GM19452 (cell line): ENCODE measurements around the gene PPM1F.

Experiments
- ATAC-seq: cut with Tn5 transposase; IDR thresholded peaks from one replicate; pipeline ENCODE4 v1.9.1; 2021; ENCODE audit not compliant: unreplicated experiment

The PPM1F gene, protein sequence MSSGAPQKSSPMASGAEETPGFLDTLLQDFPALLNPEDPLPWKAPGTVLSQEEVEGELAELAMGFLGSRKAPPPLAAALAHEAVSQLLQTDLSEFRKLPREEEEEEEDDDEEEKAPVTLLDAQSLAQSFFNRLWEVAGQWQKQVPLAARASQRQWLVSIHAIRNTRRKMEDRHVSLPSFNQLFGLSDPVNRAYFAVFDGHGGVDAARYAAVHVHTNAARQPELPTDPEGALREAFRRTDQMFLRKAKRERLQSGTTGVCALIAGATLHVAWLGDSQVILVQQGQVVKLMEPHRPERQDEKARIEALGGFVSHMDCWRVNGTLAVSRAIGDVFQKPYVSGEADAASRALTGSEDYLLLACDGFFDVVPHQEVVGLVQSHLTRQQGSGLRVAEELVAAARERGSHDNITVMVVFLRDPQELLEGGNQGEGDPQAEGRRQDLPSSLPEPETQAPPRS

DNA sequence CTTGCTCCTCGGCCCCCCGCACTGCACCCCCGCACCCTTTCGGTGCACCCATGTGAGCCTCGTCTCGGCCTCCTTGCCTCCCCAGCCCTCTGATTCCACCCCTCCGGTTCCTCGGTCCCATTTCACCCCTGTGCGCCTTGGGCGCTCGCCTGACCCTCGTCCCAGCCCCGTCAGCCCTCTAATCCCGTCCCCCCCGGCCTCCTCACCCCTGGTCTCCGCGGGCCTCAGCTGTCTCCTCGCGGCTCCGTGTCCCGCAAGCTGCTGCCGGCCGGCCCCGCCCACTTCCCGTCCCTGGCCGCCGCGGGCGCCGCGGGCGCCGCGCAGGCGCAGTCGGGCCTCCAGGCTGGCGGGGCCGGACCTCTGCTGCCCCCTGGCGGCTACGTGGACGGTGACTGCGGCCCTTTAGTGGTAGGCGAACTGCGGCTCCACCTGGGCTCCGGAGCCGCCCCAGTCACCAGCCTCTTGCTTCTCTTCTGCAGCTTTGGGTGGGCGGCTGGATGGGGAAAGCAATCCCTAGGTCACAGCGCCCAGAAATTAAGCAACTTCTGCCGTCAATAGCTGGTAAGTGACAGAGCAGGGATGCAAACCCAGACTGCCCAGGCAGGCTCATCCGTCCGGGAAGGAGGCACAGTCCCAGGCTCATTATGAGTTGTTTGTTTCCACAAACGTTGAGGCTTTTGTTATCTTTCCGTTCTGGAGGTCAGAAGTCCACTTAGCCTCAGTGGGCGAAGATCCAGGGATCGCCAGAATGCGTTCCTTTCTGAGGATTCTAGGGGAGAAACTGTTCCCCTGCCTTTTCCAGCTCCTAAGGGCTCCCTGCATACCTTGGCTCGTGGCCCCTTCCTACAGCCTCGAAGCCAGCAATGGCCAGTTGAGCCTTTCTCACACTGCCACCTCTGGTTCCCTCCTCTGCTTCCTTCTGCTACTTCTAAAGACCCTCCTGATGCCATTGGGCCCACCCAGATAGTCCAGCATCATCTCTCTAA lies at the start of gene PPM1F:
Gene PPM1F, minus strand, starts transcription at position 263 of the 986 bp plus-strand sequence. CDS start 6,800 bp downstream, outside the sequence.
- peak; percentile 80 for ATAC-seq

DNA sequence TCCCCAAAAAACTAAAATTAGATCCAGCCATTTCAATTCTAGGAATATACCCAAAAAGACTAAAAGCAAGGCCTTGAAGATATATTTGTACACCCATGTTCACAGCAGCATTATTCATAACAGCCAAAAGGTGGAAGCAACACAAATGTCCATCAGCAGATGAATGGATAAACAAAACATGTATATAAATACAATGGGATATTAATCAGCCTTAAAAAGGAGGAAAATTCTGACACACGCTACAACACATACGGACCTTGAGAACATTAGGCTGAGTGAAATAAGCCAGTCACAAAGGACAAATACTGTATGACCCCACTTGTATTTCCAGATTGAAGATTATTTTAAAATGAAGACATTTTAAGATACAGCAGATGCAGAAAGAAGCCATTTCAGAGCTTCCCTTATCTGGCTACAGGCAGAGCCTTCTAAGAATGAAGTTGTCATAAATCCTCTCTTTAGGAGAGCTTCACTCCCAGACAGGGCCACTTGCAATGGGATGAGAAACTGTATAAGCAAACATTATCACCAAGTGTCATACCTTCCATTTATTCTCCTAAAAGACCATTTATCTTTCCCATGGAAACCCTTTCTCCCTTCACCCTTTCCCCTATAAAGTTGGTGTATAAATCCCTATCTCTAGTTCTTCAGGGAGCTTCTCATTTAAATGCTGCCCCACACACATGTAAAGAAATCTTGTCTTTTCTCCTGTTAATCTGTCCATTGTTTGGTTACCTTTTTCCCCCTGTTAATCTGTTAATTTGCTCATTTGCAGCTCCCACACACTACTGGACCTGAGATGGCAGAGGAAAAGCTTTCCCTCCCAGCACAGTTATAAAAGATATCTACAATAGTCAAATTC lies 49.2 kb upstream of the PPM1F start:
- ATAC-seq, result no peak

DNA sequence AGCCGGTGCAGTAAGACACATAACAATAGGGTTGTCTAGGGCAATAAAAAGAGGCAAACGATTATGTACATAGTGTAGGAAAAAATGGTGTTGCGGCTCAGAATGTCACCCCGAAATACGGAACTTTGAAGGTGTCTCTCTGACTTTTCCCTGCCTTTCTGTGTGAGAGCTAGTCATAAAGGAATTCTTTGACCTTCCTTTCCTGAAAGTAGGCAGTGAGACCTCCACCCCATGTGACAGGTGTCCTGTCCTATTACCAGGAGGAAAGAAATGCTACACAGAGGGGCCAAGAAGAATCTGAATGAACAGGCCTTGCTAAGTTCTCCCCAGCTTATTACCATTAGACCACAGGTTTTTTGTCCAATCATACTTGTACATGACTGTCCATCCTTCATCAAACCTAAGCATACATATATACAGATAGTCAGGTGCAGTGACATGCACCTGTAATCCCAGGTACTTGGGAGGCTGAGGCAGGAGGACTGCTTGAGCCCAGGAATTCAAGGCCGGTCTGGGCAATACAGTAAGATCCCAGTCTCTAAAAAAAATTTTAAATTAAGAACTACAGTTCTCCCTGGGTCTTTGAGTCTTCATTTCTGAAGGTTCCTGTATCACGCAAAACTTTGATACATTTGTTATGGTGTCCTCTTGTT lies 46.1 kb upstream of the PPM1F start:
- no peak for ATAC-seq

DNA sequence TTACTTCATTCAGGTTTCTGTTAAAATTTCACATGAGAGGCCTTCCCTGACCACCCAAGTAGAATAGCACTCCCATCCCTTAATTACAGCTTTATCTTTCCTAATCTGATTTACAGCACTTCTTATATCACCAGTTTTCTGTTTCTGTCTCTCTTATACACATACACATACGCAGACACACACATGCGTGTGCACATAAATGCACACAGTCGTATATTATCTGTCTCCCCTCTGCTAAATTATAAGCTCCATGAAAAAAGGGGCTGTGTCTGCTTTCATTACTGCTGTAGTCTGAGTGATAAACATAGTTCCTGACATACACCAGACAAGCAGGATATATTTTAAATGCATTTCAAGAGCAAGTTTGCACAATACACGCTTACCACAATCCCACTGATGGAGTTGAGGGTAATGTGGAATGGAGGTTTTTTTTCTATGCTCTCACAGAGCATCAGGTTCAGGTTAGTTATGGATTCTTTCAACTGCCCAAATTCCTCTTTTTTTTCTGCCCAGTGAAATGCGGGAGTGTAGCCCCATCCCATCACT lies 43.6 kb upstream of the PPM1F start:
- no peak for ATAC-seq

DNA sequence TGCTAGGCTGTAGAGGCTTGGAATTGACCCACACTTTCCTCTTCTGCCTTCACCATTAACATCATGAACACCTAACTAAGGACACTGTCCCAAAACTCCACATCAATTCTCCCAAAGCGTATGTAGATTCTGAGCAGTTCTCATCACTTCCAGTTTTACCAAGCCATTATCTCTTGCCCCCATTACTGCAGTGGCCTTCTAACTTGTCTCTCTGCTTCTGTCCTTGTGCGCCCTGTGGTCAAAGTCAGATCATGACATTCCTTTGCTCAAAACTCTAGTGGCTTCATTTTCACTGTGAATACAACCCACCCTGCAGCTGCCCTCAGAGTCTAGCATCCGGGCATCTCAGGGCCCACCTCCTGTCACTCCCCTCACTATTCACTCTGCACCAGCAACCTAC lies 43.0 kb upstream of the PPM1F start:
- no peak for ATAC-seq

DNA sequence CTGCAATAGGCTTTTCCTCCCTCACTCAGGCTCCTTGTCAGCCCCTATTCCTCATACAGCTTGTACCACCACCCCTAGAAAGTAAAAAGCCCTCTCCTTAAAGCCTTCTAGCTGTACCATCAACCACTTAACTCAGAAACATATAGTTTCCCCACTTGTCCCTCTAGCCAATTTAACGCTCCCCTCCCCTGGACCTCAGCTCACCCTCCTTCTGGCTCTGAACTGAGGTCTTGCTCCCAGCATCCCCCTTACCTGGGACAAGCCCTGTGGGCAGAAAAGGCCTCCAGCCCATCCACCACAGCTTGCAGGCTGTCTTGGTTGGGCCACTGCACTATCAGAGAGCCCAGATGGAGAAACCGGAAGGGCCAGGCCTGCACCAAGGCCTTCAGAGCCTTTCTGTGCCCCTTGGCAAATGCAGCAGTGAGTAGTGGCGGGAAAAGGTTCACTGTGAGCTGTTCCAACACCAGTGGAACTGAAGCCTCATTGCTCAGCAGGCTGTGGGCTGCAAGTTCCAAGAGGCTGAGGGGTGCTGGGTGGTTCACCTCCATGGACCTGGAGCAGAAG lies 42.3 kb upstream of the PPM1F start:
- no peak for ATAC-seq

DNA sequence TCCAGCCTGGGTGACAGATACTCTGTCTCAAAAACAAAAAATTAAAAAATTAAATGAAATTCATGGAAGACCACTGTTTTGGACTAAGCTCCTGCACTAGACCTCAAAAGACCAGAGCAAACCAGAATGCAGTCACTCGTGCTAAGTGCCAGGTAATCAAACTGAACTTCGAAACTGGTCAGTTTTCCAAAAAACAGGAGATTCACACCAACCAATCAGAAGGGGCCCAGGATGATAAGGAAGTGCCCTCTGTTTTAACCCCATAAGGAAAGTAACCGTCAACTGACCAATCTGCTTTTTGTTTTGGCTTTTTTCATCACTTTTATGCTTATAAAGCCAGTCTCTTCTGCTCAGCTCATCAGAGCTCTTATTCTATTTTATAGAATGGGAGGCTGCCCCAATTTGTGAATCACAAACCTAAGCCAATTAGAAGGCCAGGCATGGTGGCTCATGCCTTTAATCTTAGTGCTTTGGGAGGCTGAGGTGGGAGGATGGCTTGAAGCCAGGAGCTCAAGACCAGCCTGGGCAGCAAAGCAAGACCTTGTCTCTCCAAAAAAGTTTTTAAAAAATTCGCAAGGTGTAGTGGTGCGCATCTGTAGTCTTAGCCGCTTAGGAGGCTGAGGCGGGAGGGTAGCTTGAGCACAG lies 40.1 kb upstream of the PPM1F start:
- ATAC-seq, result no peak

DNA sequence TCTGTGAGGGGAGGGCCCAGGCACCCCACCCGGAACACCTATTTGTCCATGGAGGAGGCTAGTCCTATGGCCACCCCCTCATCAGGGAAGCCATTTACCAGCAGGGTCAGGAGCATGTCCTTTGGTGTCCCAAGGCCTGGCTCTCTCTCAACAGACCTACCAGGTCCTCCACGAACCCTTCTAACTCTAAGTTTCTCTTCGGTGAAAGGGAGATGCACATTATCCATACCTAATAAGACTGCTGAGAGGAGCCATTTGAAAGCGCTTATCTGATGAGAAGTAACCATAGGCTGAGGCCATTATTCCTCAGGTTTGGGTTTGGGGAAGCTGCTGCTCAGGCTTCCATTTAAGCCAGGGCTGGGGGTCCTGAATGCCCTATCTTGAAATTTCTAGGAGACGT lies 39.1 kb upstream of the PPM1F start:
- ATAC-seq, result no peak

DNA sequence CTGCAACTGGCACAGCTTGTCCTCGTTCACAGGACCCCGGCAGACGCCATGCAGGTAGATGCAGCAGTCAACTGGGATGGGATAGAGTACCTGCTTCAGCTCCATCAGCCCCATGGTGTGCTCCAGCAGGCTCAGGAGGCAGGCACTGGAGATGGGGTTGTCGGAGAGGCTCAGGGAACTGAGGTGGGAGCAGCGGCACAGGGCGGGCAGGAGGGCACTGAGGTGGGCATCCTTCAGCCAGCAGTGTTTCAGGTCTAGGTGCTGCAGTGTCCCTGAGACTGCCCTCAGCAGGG lies 38.6 kb upstream of the PPM1F start:
- no peak for ATAC-seq

DNA sequence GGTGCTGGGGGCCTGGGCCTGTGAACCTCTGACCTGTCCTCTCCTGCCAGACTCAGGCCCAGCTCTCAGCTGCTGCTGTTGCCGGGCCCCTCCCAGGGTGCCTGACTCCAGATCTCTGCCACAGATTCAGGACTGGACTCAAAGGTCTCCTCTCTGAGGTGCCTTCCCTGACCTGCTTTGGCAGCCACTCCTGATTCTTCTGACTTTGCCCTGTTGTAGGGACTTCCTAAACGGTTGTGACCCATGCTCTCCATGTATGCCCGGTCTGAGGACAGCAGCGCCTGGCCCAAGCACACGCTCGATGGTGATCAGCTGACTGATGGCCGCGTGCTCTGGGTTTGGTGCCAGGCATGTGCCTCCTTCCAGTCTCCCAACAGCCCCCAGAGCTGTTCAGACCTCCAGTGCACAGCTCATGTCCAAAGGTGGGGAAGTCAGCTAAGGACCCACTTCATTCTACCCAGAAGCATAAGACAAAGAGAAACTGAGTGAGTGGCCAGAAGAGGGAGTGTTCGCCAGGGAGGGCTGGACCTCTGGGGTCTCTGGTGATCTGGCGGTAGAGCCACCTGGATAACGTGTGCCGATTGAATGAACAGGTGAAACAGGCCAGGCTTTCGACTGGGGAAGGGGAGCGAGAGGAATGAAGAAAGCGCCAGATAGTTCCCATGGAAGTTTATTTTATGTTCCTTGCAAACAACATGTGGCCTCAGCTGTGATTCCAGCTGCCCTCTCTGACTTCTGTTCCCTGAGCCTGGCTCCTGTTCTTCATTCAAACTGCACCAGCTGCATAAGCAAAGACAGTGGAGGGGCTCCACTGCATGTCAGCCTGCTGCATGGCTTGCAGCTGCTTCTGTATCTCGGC lies 38.0 kb upstream of the PPM1F start:
- ATAC-seq, result no peak

DNA sequence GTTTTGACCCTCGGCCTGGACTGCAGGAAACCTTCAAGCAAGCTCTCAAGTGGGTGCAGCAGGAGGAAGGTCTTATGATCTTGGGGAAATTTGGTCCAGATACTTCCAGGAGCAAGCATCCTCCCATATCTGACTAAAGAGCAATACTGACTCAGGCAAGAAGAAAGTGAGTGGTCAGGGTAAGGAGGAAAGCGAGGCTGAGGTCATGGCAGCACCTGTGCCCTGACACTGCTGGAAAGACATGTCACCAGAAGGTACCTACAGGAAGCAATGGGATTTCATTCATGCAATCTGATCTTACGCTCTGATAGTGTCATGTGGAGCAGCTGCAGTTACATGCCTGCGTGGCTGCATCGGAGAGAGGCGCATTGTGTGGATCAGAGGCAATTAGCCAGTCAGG lies 36.4 kb upstream of the PPM1F start:
- no peak for ATAC-seq

DNA sequence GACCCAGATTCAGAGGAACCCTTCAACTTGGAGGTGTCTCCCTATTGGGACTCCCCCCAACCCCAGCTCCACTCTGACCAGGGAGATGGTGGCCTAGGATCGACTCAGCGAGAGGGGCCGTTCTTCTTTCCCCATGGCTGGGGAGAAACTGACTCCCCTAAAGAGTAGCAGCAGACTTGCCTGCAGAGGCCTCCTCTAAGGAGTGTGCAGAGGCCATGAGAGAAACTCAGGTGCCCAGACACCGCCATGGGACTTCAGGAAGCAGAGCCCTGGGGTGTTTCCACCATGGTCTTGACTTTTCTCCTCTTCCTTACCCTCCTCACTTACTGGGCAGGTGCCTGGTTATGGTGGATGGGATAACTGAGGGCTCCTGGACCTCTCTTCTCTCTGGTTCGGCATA lies 32.6 kb upstream of the PPM1F start:
- no peak for ATAC-seq

DNA sequence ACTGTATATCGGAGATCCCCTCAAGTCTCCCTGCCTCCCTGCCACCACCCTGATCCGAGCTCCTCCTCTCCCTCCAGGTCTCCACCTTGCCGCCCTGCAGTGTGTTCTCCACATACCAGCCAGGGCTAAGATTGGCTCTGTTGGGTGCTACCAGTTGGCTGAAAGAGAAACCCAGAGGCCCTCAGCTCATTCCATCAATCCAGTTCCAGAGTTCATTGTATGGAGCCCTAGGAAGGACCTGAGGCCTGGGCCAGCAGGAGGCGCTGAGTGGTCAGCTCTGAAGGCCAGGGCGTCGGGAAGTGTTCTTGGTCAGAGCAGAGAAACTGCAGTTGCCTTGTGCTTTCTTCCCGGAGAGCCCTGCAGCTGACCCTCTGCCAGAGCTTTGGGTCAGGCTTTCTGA lies 32.1 kb upstream of the PPM1F start:
- no peak for ATAC-seq

DNA sequence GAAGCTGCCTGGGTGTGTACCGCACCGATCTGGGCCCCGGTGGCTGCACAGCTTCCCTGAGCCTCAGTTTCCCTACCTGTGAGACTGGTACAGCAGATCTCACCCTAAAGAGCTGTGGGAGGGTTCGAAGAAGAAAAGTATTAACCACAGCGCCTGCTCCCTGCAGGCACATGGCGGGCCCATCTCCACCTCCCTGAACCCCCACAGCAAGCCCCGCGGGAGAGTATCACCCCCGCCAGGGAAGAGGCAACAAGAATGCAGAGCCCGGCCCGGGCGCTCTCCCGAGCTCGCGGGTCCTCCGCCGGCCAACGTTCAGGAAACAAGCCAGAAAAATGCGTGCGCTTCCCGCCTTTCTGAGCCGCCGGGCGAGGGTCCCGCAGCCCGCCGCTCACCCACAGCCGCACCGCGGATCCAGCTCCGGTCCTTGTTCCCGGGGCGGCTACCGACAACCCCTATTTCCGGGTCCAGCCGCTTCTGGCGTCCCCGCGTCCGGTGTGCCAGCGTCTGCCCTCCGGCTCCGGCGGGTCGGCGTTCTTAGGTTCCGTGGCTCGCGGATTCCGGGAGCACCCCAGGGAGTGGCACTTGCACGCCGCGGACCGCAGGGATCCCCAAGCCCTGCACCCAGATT lies 29.8 kb upstream of the PPM1F start, which contains the start of gene TOP3B:
Gene TOP3B, minus strand, starts transcription at position 450 of the 628 bp plus-strand sequence. CDS start 7,078 bp downstream, outside the sequence.
- ATAC-seq, result no peak

DNA sequence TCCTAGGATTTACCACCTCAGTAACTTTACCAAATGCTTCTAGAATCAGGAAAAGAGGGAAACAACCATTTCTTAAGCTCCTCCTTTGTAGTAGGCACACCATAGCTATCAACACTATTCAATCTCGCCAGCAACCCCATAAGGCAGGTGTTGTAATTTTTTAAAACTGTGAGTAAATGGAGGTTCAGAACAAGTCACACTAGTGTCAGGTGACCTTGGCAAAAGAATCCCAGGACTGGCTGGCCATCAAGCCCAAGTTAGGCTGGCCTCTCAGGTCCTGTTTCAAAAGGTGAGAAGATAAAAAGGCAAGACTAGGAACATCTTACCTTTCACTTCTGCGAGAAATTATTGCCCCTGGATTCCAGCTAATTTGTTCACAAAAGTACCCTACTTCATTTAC lies 29.2 kb upstream of the PPM1F start:
- no peak for ATAC-seq

DNA sequence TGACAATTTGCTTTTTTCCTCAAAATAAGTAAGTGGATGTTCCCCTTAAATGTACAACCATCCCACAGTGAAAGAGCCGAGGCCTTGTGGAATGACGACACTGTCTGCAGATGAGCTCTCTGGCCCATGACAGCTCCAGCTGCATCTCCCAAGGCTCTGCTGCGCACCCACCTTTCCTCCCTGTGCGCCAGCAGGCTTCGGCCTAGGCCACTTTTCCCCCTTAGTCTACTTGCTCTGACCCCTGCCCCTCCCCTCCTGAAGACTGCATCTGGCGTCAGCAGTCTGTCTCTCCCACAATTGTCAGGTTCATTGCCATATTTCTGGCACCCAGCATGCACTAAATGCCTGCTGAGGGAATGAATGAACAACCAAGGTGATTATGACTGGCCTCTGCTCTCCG lies 27.9 kb upstream of the PPM1F start:
- no peak for ATAC-seq

DNA sequence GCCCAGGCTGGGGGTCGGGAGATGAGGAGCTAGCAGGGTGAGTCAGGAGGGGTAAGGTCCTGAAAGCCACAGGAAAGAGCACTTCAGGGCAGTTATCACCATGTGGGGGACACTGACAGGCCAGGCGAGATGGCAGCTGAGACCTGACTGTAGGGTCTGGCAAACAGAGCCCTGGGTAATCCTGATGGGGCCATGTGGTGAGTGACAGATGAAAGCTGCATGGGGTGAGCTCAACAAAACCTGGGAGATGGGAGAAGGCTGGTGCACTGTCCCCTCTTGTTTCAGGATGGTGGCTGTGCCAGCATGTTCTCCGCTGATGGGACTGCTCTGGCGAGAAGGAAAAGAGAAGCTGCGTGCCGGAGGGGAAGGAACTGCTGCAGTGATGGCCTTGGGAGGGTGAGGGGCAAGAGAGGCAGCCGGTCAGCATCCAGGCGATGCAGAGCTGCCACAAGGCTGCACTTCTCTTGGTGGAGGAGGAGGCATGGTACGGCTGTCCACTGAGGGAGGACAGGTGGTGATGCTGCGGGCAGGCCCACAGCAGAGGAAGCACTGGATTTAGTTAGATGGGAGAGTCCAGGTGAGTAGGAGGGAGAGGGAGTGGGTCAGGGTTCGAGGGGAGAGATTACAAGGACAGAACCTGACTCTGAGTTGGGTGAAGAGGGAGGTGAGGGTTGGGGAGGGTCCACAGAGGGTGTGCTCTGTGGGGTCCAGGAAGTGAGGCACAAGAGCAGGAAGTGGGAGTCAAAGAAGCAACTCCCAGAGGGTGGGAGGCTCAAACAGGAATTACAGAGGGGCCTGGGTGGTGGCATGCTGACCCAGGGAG lies 26.1 kb upstream of the PPM1F start:
- ATAC-seq, result no peak
